ENCODE data around the gene CFAP92. TPM values are rescaled to one million over a fixed set of nuclear protein-coding genes. Genes with fewer than 3 reads are reported as not detected.

The CFAP92 gene
- total RNA-seq, 1 donor from 2014 or later = 2.7 TPM

GRCh38 chr3:129038121-129038855 lies 44.4 kb upstream of the CFAP92 start:
- no peak for DNase-seq (ENCODE audit: low spot score, unreplicated experiment)
- Mint-ChIP-seq H3K27ac (no peak overlapping the region), H3K4me3 (ENCODE audit: low read depth) (no peak overlapping the region), H3K4me1 (ENCODE audit: low read depth) (peaks cover 6% of the 10 kb centered on the region), H3K9me3 (ENCODE audit: low read depth) (no peaks in the 10 kb centered on the region), H3K36me3 (ENCODE audit: insufficient read depth) (no peaks in the 10 kb centered on the region), H3K27me3 (peaks cover 12% of the 10 kb centered on the region)
- no peak for TF ChIP-seq CTCF (IDR thresholded peaks at IDR 0.05; ENCODE audit: unreplicated experiment)

GRCh38 chr3:129037093-129037419 lies 43.2 kb upstream of the CFAP92 start:
- no peak for DNase-seq (ENCODE audit: low spot score, unreplicated experiment)
- no peaks in the 10 kb centered on the region for H3K9me3 Mint-ChIP-seq (ENCODE audit: low read depth)
- TF ChIP-seq CTCF (IDR thresholded peaks at IDR 0.05; ENCODE audit: unreplicated experiment) = no peak
- H3K27me3 Mint-ChIP-seq = peaks cover 5% of the 10 kb centered on the region
- no peaks in the 10 kb centered on the region for H3K4me1 Mint-ChIP-seq (ENCODE audit: low read depth)
- H3K36me3 Mint-ChIP-seq (ENCODE audit: insufficient read depth) = no peaks in the 10 kb centered on the region
- no peak overlapping the region for H3K27ac Mint-ChIP-seq
- H3K4me3 Mint-ChIP-seq (ENCODE audit: low read depth) = no peak overlapping the region

DNA sequence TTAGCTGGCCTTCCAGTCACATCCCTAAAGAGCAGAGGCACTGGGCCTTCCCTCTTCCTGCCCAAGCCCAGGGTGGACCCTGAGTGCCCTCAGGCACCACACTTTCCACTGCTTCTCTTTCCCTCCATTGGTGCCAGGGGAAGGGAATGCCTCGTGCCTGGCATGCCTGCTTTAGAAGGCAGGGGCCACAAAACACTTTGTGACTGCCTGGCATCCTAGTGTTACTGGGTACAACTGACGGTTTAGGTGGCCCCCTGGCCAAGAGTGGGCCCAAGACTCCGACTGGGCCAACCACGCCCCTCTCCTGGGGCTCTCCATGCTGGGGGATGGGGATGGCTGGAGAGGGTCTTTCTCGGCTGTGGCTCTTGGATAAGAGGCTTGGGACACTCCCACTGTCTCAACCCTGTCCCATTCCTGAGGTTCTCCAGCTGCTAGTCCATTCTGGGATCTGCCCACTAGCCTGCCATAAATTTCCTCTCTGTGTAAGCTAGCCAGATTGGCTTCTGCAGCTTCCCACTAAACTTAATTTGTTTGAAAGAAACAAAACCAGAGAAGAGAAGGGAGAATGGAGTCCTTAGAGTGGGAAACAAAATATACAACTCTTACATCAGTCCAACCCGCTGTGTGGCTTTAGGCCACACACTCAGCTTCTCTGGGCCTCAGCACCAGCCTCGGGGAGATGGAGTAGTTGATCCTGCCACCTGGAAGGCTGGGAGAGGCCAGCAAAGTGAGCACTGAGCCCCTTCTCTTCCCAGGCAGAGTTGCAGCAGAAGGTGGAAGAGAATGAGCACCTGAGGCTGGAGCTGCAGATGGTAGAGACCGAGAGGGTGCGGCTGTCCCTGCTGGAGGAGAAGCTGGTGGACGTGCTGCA lies 42.6 kb upstream of the CFAP92 start:
- DNase-seq (ENCODE audit: low spot score, unreplicated experiment) = no peak
- Mint-ChIP-seq H3K27me3 (peaks cover 5% of the 10 kb centered on the region), H3K4me1 (ENCODE audit: low read depth) (peaks cover 2% of the 10 kb centered on the region), H3K27ac (no peak overlapping the region), H3K4me3 (ENCODE audit: low read depth) (no peak overlapping the region), H3K36me3 (ENCODE audit: insufficient read depth) (no peaks in the 10 kb centered on the region), H3K9me3 (ENCODE audit: low read depth) (no peaks in the 10 kb centered on the region)
- TF ChIP-seq CTCF (IDR thresholded peaks at IDR 0.05; ENCODE audit: unreplicated experiment) = no peak

- DNase-seq (ENCODE audit: low spot score, unreplicated experiment) = no peak
- Mint-ChIP-seq H3K36me3 (ENCODE audit: insufficient read depth) (no peaks in the 10 kb centered on the region), H3K4me3 (ENCODE audit: low read depth) (no peak overlapping the region), H3K9me3 (ENCODE audit: low read depth) (no peaks in the 10 kb centered on the region), H3K27me3 (peaks cover 5% of the 10 kb centered on the region), H3K27ac (no peak overlapping the region), H3K4me1 (ENCODE audit: low read depth) (peaks cover 3% of the 10 kb centered on the region)
- TF ChIP-seq CTCF (IDR thresholded peaks at IDR 0.05; ENCODE audit: unreplicated experiment) = no peak
These were observed 41.7 kb upstream of the CFAP92 start for GRCh38 chr3:129035360-129036221.

GRCh38 chr3:129034642-129035041 lies 40.8 kb upstream of the CFAP92 start:
- Mint-ChIP-seq H3K36me3 (ENCODE audit: insufficient read depth) (no peaks in the 10 kb centered on the region), H3K9me3 (ENCODE audit: low read depth) (no peaks in the 10 kb centered on the region), H3K27me3 (no peaks in the 10 kb centered on the region), H3K27ac (no peak overlapping the region), H3K4me3 (ENCODE audit: low read depth) (no peak overlapping the region), H3K4me1 (ENCODE audit: low read depth) (peaks cover 3% of the 10 kb centered on the region)
- no peak for TF ChIP-seq CTCF (IDR thresholded peaks at IDR 0.05; ENCODE audit: unreplicated experiment)
- no peak for DNase-seq (ENCODE audit: low spot score, unreplicated experiment)
